Measurements from ENCODE around the gene CTDSP2.
A peak's percentile ranks its signal among the peaks of the same experiment; 100 is the strongest.

CTDSP2 gene

GRCh38 chr12:57839996-57840395, 6.5 kb downstream of the CTDSP2 start:
- no peak for DNase-seq (ENCODE audit: extremely low spot score)
- CTCF ChIA-PET: no interaction called here
- POLR2A ChIA-PET: interaction anchor here (1.4 kb wide), 1 partner anchor 57 kb away, joined by 5 read pairs; no protein-coding TSS in a partner anchor
- no peak for TF ChIP-seq PKNOX1 (IDR thresholded peaks at IDR 0.05)
- no peak for TF ChIP-seq BHLHE40 (IDR thresholded peaks at IDR 0.05; ENCODE audit: borderline replicate concordance)
- no peak for TF ChIP-seq L3MBTL2 (conservative IDR thresholded peaks at IDR 0.05)
- no peak for TF ChIP-seq ELF4 (IDR thresholded peaks at IDR 0.05)
- no peak for TF ChIP-seq FOXM1 (IDR thresholded peaks at IDR 0.05; ENCODE audit: borderline replicate concordance)
- TF ChIP-seq ZNF384 (IDR thresholded peaks at IDR 0.05): no peak
- TF ChIP-seq HDGF (IDR thresholded peaks at IDR 0.05; ENCODE audit: borderline replicate concordance): no peak
- no peak for TF ChIP-seq CTBP1 (IDR thresholded peaks at IDR 0.05; ENCODE audit: borderline replicate concordance)
- no peak for TF ChIP-seq FOXK2 (IDR thresholded peaks at IDR 0.05)
- TF ChIP-seq TARDBP (IDR thresholded peaks at IDR 0.05): no peak
- no peak for TF ChIP-seq SUZ12 (IDR thresholded peaks at IDR 0.05)
- no peak for TF ChIP-seq SP1 (IDR thresholded peaks at IDR 0.05)
- no peak for TF ChIP-seq LEF1 (IDR thresholded peaks at IDR 0.05; ENCODE audit: borderline replicate concordance)
- no peak for TF ChIP-seq FOXA1 (IDR thresholded peaks at IDR 0.05)
- TF ChIP-seq ARNT (IDR thresholded peaks at IDR 0.05): no peak
- no peak for TF ChIP-seq NFRKB (IDR thresholded peaks at IDR 0.05)

- no peak for DNase-seq (ENCODE audit: extremely low spot score)
- no peak for TF ChIP-seq ELF4 (IDR thresholded peaks at IDR 0.05)
- no peak for TF ChIP-seq ARNT (IDR thresholded peaks at IDR 0.05)
- no peak for TF ChIP-seq SUZ12 (IDR thresholded peaks at IDR 0.05)
- TF ChIP-seq BHLHE40 (IDR thresholded peaks at IDR 0.05; ENCODE audit: borderline replicate concordance): no peak
- TF ChIP-seq FOXM1 (IDR thresholded peaks at IDR 0.05; ENCODE audit: borderline replicate concordance): no peak
- TF ChIP-seq FOXA1 (IDR thresholded peaks at IDR 0.05): no peak
- POLR2A ChIA-PET: interaction anchor here (0.8 to 1.4 kb wide), 2 partner anchors 8 to 112 kb away, joined by 3 read pairs; partner anchors contain the start of gene CTDSP2
- CTCF ChIA-PET: interaction anchor here (1.4 to 3.2 kb wide), 2 partner anchors 26 to 57 kb away, joined by 6 to 21 read pairs; no protein-coding TSS in a partner anchor
These were observed 7.8 kb downstream of the CTDSP2 start for GRCh38 chr12:57838594-57839302.

- POLR2A ChIA-PET: interaction anchor here (0.8 to 3.0 kb wide), 4 partner anchors 9 to 113 kb away, joined by 3 to 24 read pairs (median 3); partner anchors contain the start of genes ATP23 and CTDSP2
- no peak for DNase-seq (ENCODE audit: extremely low spot score)
- CTCF ChIA-PET: interaction anchor here (1.4 to 3.2 kb wide), 2 partner anchors 27 to 58 kb away, joined by 6 to 21 read pairs; no protein-coding TSS in a partner anchor
- TF ChIP-seq SP1 (IDR thresholded peaks at IDR 0.05) (no peak), NFRKB (IDR thresholded peaks at IDR 0.05) (no peak), FOXK2 (IDR thresholded peaks at IDR 0.05) (no peak), LEF1 (IDR thresholded peaks at IDR 0.05; ENCODE audit: borderline replicate concordance) (no peak), ARNT (IDR thresholded peaks at IDR 0.05) (no peak), ELF4 (IDR thresholded peaks at IDR 0.05) (no peak), TARDBP (IDR thresholded peaks at IDR 0.05) (no peak), ZNF384 (IDR thresholded peaks at IDR 0.05) (no peak), L3MBTL2 (conservative IDR thresholded peaks at IDR 0.05) (no peak), PKNOX1 (IDR thresholded peaks at IDR 0.05) (no peak), FOXM1 (IDR thresholded peaks at IDR 0.05; ENCODE audit: borderline replicate concordance) (no peak), CTBP1 (IDR thresholded peaks at IDR 0.05; ENCODE audit: borderline replicate concordance) (no peak), HDGF (IDR thresholded peaks at IDR 0.05; ENCODE audit: borderline replicate concordance) (no peak), SUZ12 (IDR thresholded peaks at IDR 0.05) (no peak), BHLHE40 (IDR thresholded peaks at IDR 0.05; ENCODE audit: borderline replicate concordance) (no peak), FOXA1 (IDR thresholded peaks at IDR 0.05) (no peak)
These were observed 8.5 kb downstream of the CTDSP2 start for GRCh38 chr12:57837864-57838562.

- DNase-seq (ENCODE audit: extremely low spot score): peak; percentile 42
- TF ChIP-seq FOXA1 (IDR thresholded peaks at IDR 0.05) (no peak), L3MBTL2 (conservative IDR thresholded peaks at IDR 0.05) (no peak), PKNOX1 (IDR thresholded peaks at IDR 0.05) (no peak), FOXK2 (IDR thresholded peaks at IDR 0.05) (no peak), NFRKB (IDR thresholded peaks at IDR 0.05) (no peak), ELF4 (IDR thresholded peaks at IDR 0.05) (no peak), CTBP1 (IDR thresholded peaks at IDR 0.05; ENCODE audit: borderline replicate concordance) (no peak), BHLHE40 (IDR thresholded peaks at IDR 0.05; ENCODE audit: borderline replicate concordance) (no peak), LEF1 (IDR thresholded peaks at IDR 0.05; ENCODE audit: borderline replicate concordance) (no peak)
- POLR2A ChIA-PET: interaction anchor here (0.8 to 3.0 kb wide), 9 partner anchors 9 to 105 kb away, joined by 3 to 24 read pairs (median 3); partner anchors contain the start of genes ATP23, CTDSP2 and TSFM
- CTCF ChIA-PET: interaction anchor here (0.7 to 3.2 kb wide), 6 partner anchors 8 to 91 kb away, joined by 3 to 21 read pairs (median 4); no protein-coding TSS in a partner anchor
These were observed 9.8 kb downstream of the CTDSP2 start for GRCh38 chr12:57836442-57837375.
